B cell (primary cell): ENCODE data around the gene NFKBIA.

Experiments used
- CTCF ChIP-seq: fragments of 200-600 bp; IDR thresholded peaks from one replicate; pipeline ENCODE4 v1.8.0; 2022; ENCODE audit warnings: antibody characterized with exemption, mild to moderate bottlenecking
- EZH2 ChIP-seq: IDR thresholded peaks from 2 replicates; pipeline ENCODE4 v1.6.1; 2012; ENCODE audit warnings: borderline replicate concordance, low read depth, mild to moderate bottlenecking, moderate library complexity, low read length; ENCODE audit not compliant: insufficient read depth, poor library complexity, severe bottlenecking

- no peak for TF ChIP-seq CTCF
- TF ChIP-seq EZH2, result no peak
These were observed 5.0 kb upstream of the NFKBIA start for GRCh38 chr14:35409595-35409994.
